GM18526 (cell line): ENCODE measurements around the gene CYP1B1.

Experiments used
- POLR2A ChIP-seq: IDR thresholded peaks from 3 replicates; pipeline ENCODE4 v1.6.1; 2011; ENCODE audit not compliant: insufficient read length; ENCODE audit errors: extremely low read depth

CYP1B1 gene

GRCh38 chr2:38064801-38065501 is 11.0 kb downstream of the CYP1B1 start:
- no peak for TF ChIP-seq POLR2A

GRCh38 chr2:38060236-38061018 is 15.5 kb downstream of the CYP1B1 start:
- no peak for TF ChIP-seq POLR2A

GRCh38 chr2:38057651-38058410 is 18.1 kb downstream of the CYP1B1 start:
- TF ChIP-seq POLR2A, result no peak

- TF ChIP-seq POLR2A, result no peak
Measured at GRCh38 chr2:38056216-38056615, 19.7 kb downstream of the CYP1B1 start.

GRCh38 chr2:38045811-38046210 is 30.1 kb downstream of the CYP1B1 start:
- TF ChIP-seq POLR2A, result no peak

- no peak for TF ChIP-seq POLR2A
Measured at GRCh38 chr2:38039121-38039910, 36.6 kb downstream of the CYP1B1 start.

- TF ChIP-seq POLR2A, result no peak
Measured at GRCh38 chr2:38038682-38039081, 37.3 kb downstream of the CYP1B1 start.

GRCh38 chr2:38037757-38038621 is 38.0 kb downstream of the CYP1B1 start:
- TF ChIP-seq POLR2A, result no peak

- no peak for TF ChIP-seq POLR2A
Measured at GRCh38 chr2:38037325-38037724, 38.6 kb downstream of the CYP1B1 start.

GRCh38 chr2:38035968-38036367 is 40.0 kb downstream of the CYP1B1 start:
- no peak for TF ChIP-seq POLR2A

- no peak for TF ChIP-seq POLR2A
Measured at GRCh38 chr2:38033646-38034045, 42.3 kb downstream of the CYP1B1 start.

- no peak for TF ChIP-seq POLR2A
Measured at GRCh38 chr2:38032946-38033345, 43.0 kb downstream of the CYP1B1 start.

GRCh38 chr2:38030635-38031355 is 45.2 kb downstream of the CYP1B1 start:
- TF ChIP-seq POLR2A, result no peak
